GM15510 (cell line): ENCODE measurements around the gene FRZB.

Experiments
- POLR2A ChIP-seq: IDR thresholded peaks from 3 replicates; pipeline ENCODE4 v1.6.1; 2011; ENCODE audit warnings: borderline replicate concordance; ENCODE audit not compliant: insufficient read length; ENCODE audit errors: extremely low read depth

FRZB gene

GRCh38 chr2:182895798-182896197 lies 29.4 kb upstream of the FRZB start:
- no peak for TF ChIP-seq POLR2A

- no peak for TF ChIP-seq POLR2A
These were observed 28.7 kb upstream of the FRZB start for GRCh38 chr2:182895169-182895568.

- TF ChIP-seq POLR2A = no peak
These were observed 27.7 kb upstream of the FRZB start for GRCh38 chr2:182894174-182894573.

- TF ChIP-seq POLR2A = no peak
These were observed 27.2 kb upstream of the FRZB start for GRCh38 chr2:182893666-182894065.

GRCh38 chr2:182891611-182892010 lies 25.2 kb upstream of the FRZB start:
- no peak for TF ChIP-seq POLR2A

- TF ChIP-seq POLR2A = no peak
These were observed 24.4 kb upstream of the FRZB start for GRCh38 chr2:182890773-182891378.

- no peak for TF ChIP-seq POLR2A
These were observed 23.9 kb upstream of the FRZB start for GRCh38 chr2:182890305-182890704.

- TF ChIP-seq POLR2A = no peak
These were observed 21.4 kb upstream of the FRZB start for GRCh38 chr2:182887753-182888415.

GRCh38 chr2:182887093-182887492 lies 20.7 kb upstream of the FRZB start:
- TF ChIP-seq POLR2A = no peak

GRCh38 chr2:182885771-182886170 lies 19.3 kb upstream of the FRZB start:
- no peak for TF ChIP-seq POLR2A

GRCh38 chr2:182883451-182883850 lies 17.0 kb upstream of the FRZB start:
- TF ChIP-seq POLR2A = no peak

- no peak for TF ChIP-seq POLR2A
These were observed 3.8 kb upstream of the FRZB start for GRCh38 chr2:182870227-182870626.

GRCh38 chr2:182868054-182868796 lies 1.8 kb upstream of the FRZB start:
- TF ChIP-seq POLR2A = no peak

GRCh38 chr2:182867426-182868053 lies 1.1 kb upstream of the FRZB start:
- no peak for TF ChIP-seq POLR2A

- no peak for TF ChIP-seq POLR2A
These were observed 359 bp downstream of the FRZB start for GRCh38 chr2:182866095-182866460.
